KMS-11 (cell line): ENCODE data around the gene PABPC1L2A.

Source experiments
- H2AFZ ChIP-seq: fragments of 200-600 bp; sonication (generic); 2 replicates; pipeline ENCODE4 v1.6.1; 2016; ENCODE audit warnings: antibody characterized with exemption, mixed run types, low read depth
- H3K27ac ChIP-seq: fragments of 200-600 bp; sonication (generic); 2 replicates; pipeline ENCODE4 v1.6.1; 2016; ENCODE audit warnings: mild to moderate bottlenecking, mixed run types
- H3K27me3 ChIP-seq: fragments of 200-600 bp; sonication (generic); 2 replicates; pipeline ENCODE4 v1.6.1; 2017; ENCODE audit warnings: mild to moderate bottlenecking, low read depth, mixed run types, moderate library complexity; ENCODE audit not compliant: insufficient read depth
- H3K36me3 ChIP-seq: fragments of 200-600 bp; sonication (generic); 2 replicates; pipeline ENCODE4 v1.6.1; 2017; ENCODE audit warnings: mild to moderate bottlenecking, mixed run types; ENCODE audit not compliant: insufficient read depth
- H3K4me1 ChIP-seq: fragments of 200-600 bp; sonication (generic); 2 replicates; pipeline ENCODE4 v1.6.1; 2016; ENCODE audit warnings: mild to moderate bottlenecking, low read depth, mixed run types; ENCODE audit not compliant: poor library complexity, severe bottlenecking
- H3K4me2 ChIP-seq: fragments of 200-600 bp; sonication (generic); 2 replicates; pipeline ENCODE4 v1.7.0; 2016; ENCODE audit warnings: mild to moderate bottlenecking, mixed run types
- H3K4me3 ChIP-seq: fragments of 200-600 bp; sonication (generic); IDR thresholded peaks from 2 replicates; pipeline ENCODE4 v1.6.1; 2017; ENCODE audit warnings: low read depth, low read length, mixed read lengths; ENCODE audit not compliant: insufficient read depth
- H3K79me2 ChIP-seq: fragments of 200-600 bp; sonication (generic); 2 replicates; pipeline ENCODE4 v1.6.1; 2016; ENCODE audit warnings: low read depth, mixed run types; ENCODE audit not compliant: insufficient read depth
- H3K9ac ChIP-seq: fragments of 200-600 bp; sonication (generic); 2 replicates; pipeline ENCODE4 v1.6.1; 2016; ENCODE audit warnings: mild to moderate bottlenecking, mixed run types
- H4K20me1 ChIP-seq: fragments of 200-600 bp; sonication (generic); 2 replicates; pipeline ENCODE4 v1.6.1; 2016; ENCODE audit warnings: mild to moderate bottlenecking, mixed run types; ENCODE audit not compliant: insufficient read depth
- TF ChIP-seq, protein P1 (sequence below): fragments of 200-600 bp; sonication (generic); conservative IDR thresholded peaks from 2 replicates; pipeline ENCODE4 v1.6.1; 2017; ENCODE audit warnings: low read depth, mild to moderate bottlenecking, antibody characterized with exemption, low read length, moderate library complexity, mixed read lengths

PABPC1L2A gene

DNA sequence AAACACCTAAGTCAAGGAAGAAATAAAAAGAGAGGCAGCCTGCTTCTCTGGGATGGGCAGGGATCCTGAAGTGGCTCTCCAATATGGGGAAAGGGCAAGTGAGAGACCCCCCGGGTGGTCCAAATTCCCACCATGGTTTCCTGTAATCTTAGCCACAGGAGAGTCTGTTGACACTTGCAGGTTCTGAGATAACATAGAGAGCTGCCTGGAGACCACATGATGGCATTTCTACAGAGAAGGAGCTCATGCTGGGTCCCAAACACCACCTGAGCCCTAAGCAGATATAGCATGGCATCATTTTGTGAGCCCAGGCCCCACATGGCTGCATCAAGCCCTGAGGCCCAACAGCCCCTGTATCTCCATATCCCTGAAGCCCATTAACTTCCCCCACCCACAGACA lies 50.4 kb downstream of the PABPC1L2A start:
- Histone ChIP-seq H3K4me1 (no peaks in the 10 kb centered on the region), H3K27me3 (no peaks in the 10 kb centered on the region), H3K36me3 (no peaks in the 10 kb centered on the region), H2AFZ (no peak overlapping the region), H3K4me3 (no peak overlapping the region), H3K4me2 (no peak overlapping the region), H4K20me1 (no peaks in the 10 kb centered on the region), H3K27ac (no peak overlapping the region), H3K9ac (no peak overlapping the region), H3K79me2 (no peaks in the 10 kb centered on the region)
- TF ChIP-seq, protein P1, sequence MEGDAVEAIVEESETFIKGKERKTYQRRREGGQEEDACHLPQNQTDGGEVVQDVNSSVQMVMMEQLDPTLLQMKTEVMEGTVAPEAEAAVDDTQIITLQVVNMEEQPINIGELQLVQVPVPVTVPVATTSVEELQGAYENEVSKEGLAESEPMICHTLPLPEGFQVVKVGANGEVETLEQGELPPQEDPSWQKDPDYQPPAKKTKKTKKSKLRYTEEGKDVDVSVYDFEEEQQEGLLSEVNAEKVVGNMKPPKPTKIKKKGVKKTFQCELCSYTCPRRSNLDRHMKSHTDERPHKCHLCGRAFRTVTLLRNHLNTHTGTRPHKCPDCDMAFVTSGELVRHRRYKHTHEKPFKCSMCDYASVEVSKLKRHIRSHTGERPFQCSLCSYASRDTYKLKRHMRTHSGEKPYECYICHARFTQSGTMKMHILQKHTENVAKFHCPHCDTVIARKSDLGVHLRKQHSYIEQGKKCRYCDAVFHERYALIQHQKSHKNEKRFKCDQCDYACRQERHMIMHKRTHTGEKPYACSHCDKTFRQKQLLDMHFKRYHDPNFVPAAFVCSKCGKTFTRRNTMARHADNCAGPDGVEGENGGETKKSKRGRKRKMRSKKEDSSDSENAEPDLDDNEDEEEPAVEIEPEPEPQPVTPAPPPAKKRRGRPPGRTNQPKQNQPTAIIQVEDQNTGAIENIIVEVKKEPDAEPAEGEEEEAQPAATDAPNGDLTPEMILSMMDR = no peak
